Stimulated activated naive CD4-positive, alpha-beta T cell treated with Interleukin-2 at 50 U/mL for 16 hours (primary cell): ENCODE data around the gene NEDD9.

Experiments used
- DNase-seq: peaks from one replicate; lab custom pipeline; 2025; lab: John Stamatoyannopoulos, UW

The NEDD9 gene

DNA sequence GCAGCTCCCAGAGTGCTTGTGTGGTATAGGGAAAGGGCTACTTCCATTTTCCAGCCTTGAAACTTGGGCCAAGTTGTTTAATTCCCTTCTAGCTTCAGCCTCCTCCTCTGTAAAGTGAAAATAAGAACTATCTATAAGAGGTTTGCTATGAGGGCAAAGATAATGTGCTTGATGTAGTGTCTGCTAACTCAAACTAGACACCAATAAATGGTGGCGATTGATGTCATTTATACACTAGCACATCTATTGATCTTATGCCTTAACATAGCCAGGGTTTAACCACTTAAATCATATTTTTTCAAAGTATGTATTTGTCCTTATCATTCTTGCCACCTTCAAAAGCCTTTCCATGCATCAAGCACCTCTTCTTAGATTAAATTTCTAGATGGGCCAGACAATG lies 55.2 kb downstream of the NEDD9 start:
- no peak for DNase-seq

DNA sequence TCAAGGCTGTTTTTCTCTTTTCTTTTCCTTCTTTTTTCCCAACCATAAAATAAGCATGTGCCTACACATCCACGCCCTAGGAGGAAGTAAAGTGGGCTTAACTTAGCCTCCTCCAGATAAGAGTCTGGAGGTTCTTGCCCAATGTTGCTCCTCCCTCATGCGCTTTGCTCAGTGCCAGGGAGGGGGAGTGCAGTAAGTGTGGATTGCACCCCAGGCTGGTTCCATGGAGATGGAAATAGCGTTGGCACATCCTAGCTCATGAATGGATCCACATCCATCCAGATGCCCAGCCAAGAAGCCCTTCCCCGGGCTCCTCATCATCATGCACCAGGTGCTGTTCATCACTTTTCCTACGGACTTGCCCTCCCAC lies 58.2 kb downstream of the NEDD9 start:
- no peak for DNase-seq

DNA sequence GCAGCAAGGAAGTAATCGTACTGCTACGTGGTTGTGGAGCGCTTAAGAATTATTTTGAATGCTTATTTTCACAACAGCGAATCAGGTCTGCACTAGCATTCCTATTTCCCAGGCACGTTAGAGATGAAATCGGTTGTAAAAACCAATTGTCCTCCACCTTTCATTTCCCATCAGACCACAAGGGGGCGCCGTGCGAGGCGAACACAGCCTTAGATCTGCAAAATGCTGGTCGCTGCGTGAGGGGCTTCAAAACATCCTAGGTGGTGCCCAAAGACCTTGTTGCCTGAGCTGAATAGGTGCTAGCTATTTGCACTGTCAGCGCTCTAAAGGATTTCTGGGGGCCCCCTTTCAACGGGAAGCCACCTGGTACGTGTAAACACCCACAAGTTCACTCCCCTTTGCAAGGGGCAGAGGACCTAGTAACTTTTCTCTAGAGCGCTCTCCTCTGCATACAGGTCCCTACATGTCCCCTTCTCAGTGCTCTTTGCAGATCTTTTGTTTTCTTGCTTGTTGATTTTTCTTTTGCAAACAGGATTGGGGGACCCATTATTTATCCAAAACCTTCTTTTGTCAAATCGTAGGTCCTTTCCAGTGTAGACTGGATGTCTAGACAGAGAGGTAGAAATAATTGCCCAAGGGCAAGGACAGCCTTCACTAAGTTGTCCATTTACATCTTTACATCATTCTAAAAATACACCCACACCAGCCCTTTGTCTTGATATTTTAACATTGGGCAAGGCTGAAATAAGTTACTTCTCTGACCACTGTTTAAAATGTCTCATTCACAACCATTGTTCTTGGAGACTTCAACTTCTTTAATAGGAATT lies 59.8 kb downstream of the NEDD9 start:
- peak; percentile 57 for DNase-seq

DNA sequence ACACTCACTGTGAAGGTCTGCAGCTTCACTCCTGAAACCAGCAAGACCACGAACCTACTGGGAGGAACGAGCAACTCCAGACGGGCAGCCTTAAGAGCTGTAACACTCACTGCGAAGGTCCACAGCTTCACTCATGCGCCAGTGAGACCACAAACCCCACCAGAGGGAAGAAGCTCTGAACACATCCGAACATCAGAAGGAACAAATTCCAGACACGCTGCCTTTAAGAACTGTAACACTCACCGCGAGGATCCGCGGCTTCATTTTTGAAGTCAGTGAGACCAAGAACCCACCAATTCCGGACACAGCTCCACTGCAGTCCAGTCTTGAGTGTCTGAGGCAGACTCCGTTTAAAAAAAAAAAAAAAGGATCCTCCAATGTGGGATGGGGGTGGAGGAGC lies 60.5 kb downstream of the NEDD9 start:
- no peak for DNase-seq

DNA sequence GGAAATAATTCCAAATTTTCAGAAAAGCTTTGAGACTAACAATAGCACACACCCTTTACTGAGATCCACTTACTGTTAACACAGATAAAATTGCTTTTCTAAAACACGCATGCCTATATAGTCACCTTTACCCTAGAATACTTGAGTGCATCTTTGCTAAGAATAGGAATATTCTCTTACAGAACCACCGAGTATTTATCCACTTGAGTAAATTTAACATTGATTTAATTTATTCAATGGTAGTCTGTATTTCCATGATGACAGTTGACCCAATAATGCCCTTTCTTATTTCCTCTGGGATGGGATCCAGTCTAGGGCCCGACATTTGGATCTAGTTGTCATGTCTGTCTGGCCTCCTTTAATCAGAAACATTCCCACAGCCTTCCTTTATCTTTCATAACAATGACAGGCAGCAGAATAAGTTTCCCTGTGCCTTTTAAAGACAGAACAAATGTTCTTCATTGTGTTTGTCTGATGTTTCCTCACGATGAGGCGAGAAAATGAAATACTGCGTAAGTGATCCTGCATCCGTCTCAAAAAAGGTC lies 64.3 kb downstream of the NEDD9 start:
- DNase-seq, result no peak

DNA sequence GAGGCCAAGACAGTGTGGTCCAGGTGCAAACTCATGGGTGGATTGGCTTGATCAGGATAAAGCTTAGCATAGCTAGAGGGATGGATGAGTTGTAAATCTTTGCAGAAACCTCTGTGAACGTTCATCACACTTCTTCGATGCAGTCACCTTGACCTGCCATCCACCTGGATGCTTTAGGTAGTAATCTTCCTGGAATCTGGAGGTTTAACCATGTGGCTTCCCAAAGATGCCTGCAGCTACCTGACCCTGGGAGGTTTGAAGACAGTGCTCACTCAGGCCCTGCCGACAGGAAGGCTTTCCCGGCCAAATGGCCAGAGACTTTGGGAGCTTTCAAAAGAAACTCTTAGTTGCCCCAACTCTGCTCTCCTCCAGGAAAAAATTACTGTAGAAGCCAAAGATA lies 65.5 kb downstream of the NEDD9 start:
- no peak for DNase-seq

DNA sequence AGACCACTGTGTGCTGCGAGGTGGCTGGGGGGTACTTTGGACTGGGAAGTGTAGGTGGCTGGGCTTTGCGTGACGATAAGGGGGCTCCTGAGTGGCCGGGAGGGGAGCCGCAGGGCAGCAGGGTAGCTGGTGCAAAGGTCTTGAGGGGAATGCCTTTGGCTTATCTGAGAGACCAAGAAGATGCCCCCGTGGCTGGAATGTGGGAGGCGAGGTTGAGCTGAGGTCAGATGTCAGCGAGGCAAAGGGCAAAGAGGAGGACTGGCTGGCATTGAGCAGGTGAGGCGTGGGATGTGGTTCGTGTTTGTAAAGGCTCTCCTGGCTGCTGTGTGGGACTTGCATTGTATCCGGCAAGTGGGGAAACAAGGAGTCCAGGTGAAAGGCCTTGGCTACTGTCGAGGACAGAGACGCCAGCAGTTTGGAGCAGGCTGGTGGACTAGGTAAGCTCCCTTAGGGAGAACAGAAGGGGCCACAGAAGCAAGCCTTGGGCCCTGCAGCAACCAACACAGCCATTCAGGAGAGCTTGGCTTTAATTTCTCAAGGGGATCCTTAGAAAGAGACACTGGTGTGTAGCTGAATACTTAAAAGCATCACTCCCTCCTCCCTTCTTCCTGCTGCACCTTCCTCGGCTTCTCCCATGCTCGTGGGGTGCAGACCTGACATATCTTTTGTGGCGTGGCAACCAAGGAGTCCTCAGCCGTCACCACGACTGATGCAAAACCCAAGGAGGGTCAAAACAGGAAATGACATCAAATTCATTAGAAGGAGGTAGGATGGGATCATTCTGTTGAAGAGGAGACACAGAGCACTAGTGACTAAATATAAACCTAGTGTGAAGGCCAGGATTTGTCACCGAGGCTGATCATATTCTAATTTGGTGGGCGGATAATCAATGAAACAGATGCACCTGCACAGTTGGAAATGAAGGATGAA lies 67.5 kb downstream of the NEDD9 start:
- no peak for DNase-seq

DNA sequence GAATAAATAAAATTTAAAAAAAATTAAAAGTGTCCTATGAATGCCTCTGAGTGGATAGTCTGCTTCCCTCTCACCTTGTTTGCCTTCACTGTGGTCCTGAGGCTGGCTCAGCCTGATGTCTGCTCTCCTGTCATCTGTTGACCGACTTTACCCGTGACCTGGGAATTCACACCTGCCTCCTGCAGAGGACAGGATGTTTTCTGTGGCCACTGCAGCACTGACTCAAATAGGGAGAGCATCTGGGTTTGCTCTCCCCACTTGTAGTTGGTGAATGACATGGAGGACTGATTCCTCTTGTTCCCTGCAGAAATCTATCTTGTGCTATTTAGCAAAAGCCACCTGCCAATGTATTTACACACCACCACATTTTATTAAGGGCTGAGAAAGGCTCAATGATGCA lies 68.5 kb downstream of the NEDD9 start:
- no peak for DNase-seq

DNA sequence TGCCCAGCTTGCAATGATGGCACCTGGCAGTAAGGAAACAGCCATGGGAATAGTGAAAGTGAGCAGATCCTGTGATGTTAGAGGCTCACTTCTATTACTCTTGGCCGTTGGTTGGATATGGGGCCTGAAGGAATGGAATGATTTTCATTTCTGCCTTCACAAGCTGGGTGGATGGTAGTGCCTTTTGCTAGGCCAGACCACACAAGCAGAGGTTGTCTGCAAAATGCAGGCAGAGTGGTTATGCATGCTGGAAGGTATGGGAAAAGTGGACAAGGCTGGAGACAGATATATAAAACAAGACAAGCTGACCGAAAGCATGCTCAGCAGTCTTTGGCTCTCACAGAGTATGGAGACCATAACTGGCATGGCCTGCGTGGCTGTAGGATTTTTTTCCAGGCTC lies 70.2 kb downstream of the NEDD9 start:
- DNase-seq, result no peak

DNA sequence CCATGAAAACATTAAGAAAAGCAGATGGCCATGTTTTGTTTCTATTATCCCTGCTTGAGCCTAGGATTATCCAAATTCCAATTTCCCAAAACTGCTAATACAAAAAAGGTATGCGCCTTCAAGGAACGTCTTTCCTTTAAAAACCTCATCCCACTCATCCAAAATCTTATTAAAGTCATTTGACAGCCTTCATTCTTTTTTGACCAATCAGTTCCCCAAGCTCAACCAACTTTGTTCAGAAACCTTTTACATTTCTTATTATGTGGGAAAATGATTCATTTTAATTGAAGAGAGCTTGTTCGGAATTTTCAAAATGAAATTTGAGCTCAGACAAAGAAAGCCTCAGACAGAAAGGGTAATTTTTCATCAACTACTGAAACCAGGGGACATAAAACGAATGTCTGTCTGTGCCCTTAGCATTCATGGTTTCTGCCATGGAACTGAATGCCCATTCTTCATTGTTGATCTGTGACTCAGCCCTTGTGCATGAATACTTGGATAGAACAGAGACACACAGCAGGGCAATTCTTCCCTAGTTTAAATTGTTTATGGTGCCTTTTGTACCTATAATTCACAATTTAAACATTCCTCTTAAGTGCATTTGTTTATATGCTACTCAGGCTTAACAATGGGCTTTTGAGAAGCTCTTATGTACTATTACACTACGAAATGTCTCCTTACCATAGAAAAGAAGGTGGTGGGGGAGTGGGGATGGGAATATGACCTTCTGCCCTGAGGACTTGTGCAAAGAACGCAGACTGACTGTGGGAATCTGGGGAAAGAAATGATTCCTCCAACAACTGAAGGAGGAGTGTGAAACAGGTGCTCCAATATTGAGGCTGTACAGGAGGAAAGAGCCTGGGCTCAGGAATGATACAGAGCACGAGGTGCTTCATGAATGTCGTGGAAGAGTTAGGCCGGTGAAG lies 71.2 kb downstream of the NEDD9 start:
- no peak for DNase-seq

DNA sequence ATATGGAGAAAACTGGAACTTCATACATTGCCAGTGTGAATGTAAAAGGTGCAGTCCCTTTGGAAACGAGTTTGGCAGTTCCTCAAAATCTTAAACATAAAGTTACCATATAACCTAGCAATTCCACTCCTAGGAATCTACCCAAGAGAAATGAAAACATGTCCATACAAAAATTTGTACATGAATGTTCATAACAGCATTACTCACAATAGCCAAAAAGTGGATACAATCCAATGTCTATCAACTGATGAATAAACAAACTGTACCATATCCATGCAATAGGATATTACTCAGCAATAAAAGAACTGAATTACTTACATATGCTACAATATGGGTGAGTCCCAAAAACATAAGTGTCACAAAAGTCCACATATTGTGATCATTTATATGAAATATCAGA lies 72.3 kb downstream of the NEDD9 start:
- no peak for DNase-seq

DNA sequence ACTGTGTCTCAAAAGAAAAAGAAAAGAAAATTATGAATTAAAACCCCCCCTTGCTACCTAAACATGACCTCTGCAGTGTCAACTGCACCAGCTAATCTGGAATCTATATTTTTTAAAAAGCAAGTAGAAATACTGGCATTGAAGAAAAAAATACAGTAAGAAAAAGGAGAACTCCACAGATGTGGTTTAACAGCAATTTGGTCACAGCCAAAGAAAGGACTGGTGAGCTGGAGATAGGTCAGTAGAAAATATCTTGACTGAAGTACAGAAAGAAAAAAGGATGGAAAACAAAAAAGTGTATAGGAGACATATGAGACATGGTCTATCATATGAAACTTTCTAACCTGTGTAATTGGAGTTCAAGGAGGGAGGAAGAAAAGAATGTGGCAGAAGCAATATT lies 76.9 kb downstream of the NEDD9 start:
- DNase-seq, result no peak

DNA sequence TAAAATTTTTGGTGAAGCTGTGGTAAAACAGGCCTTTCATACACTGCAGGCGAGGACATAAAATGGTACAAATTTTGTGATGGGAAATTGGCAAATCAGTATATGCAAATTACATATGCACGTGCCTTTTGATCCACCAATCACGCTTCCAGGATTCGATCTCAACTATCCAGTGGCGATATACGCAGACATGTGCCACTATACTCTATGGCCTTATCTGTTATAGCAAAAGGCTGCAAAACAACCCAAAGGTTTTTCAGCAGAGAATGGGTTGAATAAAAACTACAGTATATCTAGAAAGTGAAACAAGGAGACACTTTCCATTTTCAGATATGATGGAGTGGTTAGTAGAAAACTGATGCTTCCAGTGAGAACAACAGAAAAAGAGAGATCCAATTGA lies 79.0 kb downstream of the NEDD9 start:
- DNase-seq, result no peak

DNA sequence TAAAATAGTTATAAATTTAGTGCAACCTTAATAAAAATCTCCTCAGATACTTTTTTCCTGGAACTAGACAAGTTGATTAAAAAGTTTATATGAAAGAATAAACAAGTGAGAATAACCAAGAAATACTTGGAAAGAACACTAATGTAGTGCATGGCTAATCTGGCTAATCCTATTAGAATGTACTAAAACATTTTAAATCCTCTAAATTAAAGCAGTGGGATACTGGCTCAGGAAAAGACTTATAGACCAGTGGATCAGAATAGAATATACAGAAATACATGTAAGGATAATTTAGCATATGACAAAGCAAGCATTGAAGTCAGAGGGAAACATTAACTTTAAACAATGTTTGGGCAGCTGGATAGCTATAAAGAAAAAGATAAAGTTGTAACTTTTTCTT lies 79.9 kb downstream of the NEDD9 start:
- DNase-seq, result no peak

DNA sequence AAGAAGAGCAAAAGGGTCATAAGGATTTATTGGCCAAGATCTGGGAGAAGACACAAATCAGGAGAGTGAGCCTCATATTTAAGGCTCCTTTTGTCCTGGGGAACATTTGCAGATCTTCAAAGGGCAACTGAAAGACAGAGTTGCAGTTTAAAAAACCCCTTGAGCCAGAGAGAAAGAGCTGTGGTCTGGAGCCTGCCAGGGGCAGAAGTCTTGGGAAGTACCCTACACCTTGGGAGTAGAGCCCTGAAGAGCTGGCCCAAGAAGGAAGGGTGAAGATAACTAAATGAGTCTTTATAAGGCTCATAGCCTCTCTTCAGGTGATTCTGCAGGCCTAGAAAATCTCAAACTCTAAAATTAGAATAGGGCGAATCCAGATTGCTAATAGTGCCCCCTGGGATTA lies 81.0 kb downstream of the NEDD9 start:
- DNase-seq, result no peak

DNA sequence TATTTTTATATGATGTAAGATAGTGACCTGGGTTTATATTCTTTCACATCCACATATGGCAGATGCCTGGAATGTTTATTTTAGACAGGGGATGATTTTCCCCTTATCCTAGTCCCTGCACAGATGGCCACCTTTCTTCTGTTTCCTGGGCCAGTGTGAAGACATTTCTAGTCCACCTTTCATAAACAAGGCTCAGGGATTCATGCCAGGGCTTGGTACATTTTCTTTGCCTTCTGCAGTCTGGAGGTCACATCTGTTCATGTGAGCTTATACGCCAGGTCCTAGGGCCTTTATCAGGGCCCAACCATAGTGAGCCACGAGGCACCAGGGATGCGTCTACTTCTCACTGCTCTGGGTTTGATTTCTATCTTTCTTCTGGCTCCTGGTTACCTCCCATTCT lies 82.9 kb downstream of the NEDD9 start:
- DNase-seq, result no peak

DNA sequence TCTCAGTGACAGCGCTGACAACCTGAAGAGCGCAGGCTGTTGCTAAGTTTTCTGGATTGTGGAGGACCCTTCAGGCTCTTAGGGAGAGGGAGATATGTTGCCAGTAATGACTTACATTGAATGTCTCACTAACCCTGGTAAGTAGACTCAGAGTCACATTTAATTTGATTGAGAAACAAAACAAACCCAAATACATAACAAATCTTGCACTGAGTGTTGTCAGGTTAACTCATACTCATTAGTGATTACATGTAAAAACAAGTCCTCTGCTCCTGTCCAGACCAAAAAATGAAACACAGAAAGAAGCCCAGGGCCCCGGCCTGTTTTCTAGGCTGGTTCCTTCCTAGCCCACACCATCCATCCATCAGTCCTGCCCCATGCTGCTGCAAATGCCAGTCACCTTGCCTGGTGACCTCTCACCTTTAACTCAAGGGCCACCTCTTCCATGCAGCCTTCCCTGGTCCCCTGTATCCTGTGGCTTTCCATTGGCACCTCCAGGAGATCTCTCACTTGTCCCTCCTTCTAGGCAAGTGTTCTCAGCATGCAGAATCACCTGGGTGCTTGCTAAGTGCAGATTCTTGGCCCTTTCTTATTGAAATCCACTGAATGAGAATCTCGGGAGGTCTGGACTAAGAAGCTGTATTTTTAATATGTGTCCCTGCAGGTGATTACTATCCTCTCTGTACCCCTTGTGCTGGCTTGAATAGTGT lies 86.2 kb downstream of the NEDD9 start:
- DNase-seq, result no peak

DNA sequence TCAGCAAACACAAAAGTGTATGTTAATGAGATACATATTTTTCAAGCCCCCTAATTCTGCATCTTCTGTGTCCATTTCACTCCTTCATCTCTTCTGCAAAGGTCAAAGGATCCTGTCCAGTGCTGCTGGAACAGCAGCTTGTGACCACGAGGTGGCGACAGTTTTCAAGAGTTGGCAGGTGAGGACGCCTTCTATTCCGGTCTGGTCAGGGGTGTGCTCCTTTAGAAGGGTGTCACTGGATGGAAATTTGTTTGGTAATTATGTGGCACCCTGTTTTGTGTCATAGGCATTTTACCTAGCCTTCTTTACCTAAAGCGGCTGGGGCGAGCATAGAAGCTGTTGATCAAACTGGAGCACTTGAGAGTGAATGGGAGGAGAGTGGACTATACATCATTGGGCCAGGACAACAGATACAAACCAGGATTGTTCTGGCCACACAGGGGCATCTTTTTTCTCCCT lies 88.0 kb downstream of the NEDD9 start:
- peak; percentile 69 for DNase-seq

DNA sequence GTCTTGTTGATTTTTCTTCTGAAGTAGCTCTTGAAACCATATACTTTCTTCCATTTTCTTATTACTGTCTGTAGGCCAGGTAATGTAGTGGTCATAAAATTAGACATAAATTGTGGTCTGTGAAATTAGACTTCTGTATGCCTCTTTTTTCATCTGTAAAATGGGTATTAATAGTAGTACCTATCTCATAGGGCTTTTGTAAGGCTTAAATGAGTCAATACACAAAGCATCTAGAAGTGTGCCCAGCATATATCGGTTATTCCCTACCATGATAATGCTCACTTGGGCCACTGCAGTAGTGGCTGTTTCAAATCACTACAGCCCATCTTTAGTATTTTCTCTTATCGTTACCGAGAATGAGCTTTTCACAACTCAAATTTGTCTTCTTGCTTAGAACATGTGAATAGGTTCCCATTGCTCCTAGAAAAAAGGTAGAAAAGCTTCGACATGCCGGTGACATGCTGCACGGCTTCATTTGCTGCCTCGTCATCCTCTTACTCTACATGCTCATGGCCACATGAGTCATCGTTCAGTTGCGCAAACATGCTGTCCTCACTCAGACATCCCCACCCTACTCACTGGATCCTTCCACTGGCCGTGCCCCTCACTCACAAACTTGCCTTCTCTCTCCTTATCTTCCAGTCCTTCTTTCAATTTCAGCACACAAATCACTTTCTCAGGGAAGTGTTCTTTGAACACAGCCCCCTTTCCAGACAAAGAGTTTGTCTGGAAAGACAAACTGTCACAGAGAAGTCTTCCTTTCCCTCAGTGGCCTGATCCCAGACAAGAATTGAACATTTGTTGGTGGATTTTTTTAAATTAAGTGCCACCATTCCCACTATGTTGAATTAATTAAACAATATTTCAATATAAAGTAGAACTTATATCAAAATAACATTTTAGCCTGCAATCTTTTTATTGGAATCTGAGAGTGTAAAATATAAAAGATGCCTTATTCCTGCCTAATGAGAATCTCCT lies 88.8 kb downstream of the NEDD9 start:
- no peak for DNase-seq
